ENCODE data around the gene MFNG.

Gene MFNG

GRCh38 chr22:37491106-37491505, 4.9 kb upstream of the MFNG start:
- no peak for DNase-seq (ENCODE audit: low spot score)
- no peak for TF ChIP-seq CTCF (IDR thresholded peaks at IDR 0.05; ENCODE audit: extremely low read depth, missing control alignments)

- no peak for TF ChIP-seq CTCF (IDR thresholded peaks at IDR 0.05; ENCODE audit: extremely low read depth, missing control alignments)
- no peak for DNase-seq (ENCODE audit: low spot score)
These were observed 3.8 kb upstream of the MFNG start for GRCh38 chr22:37489983-37490382.

GRCh38 chr22:37488337-37489135, 2.4 kb upstream of the MFNG start:
- DNase-seq (ENCODE audit: low spot score): no peak
- TF ChIP-seq CTCF (IDR thresholded peaks at IDR 0.05; ENCODE audit: extremely low read depth, missing control alignments): no peak

- TF ChIP-seq CTCF (IDR thresholded peaks at IDR 0.05; ENCODE audit: extremely low read depth, missing control alignments): no peak
- DNase-seq (ENCODE audit: low spot score): no peak
These were observed 1.4 kb upstream of the MFNG start for GRCh38 chr22:37487571-37487970.

- no peak for DNase-seq (ENCODE audit: low spot score)
- TF ChIP-seq CTCF (IDR thresholded peaks at IDR 0.05; ENCODE audit: extremely low read depth, missing control alignments): no peak
These were observed 945 bp upstream of the MFNG start for GRCh38 chr22:37487129-37487528.

- peak; percentile 51 for DNase-seq (ENCODE audit: low spot score)
- TF ChIP-seq CTCF (IDR thresholded peaks at IDR 0.05; ENCODE audit: extremely low read depth, missing control alignments): no peak
These were observed 575 bp downstream of the MFNG start for GRCh38 chr22:37485395-37486223.
